Neural cell (in vitro differentiated cells): ENCODE results near the gene ATXN7L1. TPM values are rescaled to one million over a fixed set of nuclear protein-coding genes. Genes with fewer than 3 reads are reported as not detected.

ENCODE experiments used
- H2AFZ ChIP-seq: fragments of 200-600, 300-800 bp; sonication (generic), shearing (Covaris generic); 2 replicates; pipeline ENCODE4 v1.6.0; 2014; ENCODE audit warnings: low read depth, mild to moderate bottlenecking, antibody characterized with exemption, low read length, moderate library complexity
- H3F3A ChIP-seq: fragments of 200-600 bp; shearing (Covaris generic); 2 replicates; pipeline ENCODE4 v1.6.1; 2016; ENCODE audit warnings: mild to moderate bottlenecking, moderate library complexity, mixed read lengths, antibody characterized with exemption, low read length; ENCODE audit not compliant: insufficient read depth, poor library complexity, severe bottlenecking
- H3K27ac ChIP-seq: fragments of 200-600, 300-800 bp; sonication (generic), shearing (Covaris generic); 2 replicates; pipeline ENCODE4 v1.5.1; 2014; ENCODE audit warnings: mild to moderate bottlenecking, low read length, moderate library complexity
- H3K27me3 ChIP-seq: fragments of 300-800, 200-600 bp; sonication (generic), shearing (Covaris generic); 2 replicates; pipeline ENCODE4 v1.6.0; 2014; ENCODE audit warnings: mild to moderate bottlenecking, low read depth, low read length, moderate library complexity; ENCODE audit not compliant: insufficient read depth
- H3K36me3 ChIP-seq: fragments of 300-800, 200-600 bp; sonication (generic), shearing (Covaris generic); 2 replicates; pipeline ENCODE4 v1.5.1; 2014; ENCODE audit warnings: mild to moderate bottlenecking, antibody characterized with exemption, low read length, moderate library complexity; ENCODE audit not compliant: insufficient read depth
- H3K4me2 ChIP-seq: fragments of 300-800, 200-600 bp; sonication (generic), shearing (Covaris generic); 2 replicates; pipeline ENCODE4 v1.6.0; 2014; ENCODE audit warnings: mild to moderate bottlenecking, low read length
- H3K4me3 ChIP-seq: fragments of 300-800, 200-600 bp; sonication (generic), shearing (Covaris generic); 2 replicates; pipeline ENCODE4 v1.5.1; 2014; ENCODE audit warnings: mild to moderate bottlenecking, low read length, moderate library complexity
- H3K79me2 ChIP-seq: fragments of 200-600 bp; shearing (Covaris generic); replicated peaks from 2 replicates; pipeline ENCODE4 v1.6.0; 2014; ENCODE audit warnings: mild to moderate bottlenecking, low read length, moderate library complexity; ENCODE audit not compliant: insufficient read depth
- H3K9ac ChIP-seq: fragments of 300-800, 200-600 bp; sonication (generic), shearing (Covaris generic); 2 replicates; pipeline ENCODE4 v1.6.1; 2016; ENCODE audit warnings: mild to moderate bottlenecking, low read length, mixed read lengths
- H3K9me2 ChIP-seq: fragments of 200-600 bp; shearing (Covaris generic); 2 replicates; pipeline ENCODE4 v1.6.1; 2016; ENCODE audit warnings: mild to moderate bottlenecking, low read length, mixed read lengths; ENCODE audit not compliant: insufficient read depth
- H3K9me3 ChIP-seq: fragments of 200-600, 300-800 bp; sonication (generic), shearing (Covaris generic); 2 replicates; pipeline ENCODE4 v1.6.1; 2016; ENCODE audit warnings: mild to moderate bottlenecking, mixed run types, low read length, moderate library complexity, mixed read lengths
- H4K20me1 ChIP-seq: fragments of 200-600 bp; shearing (Covaris generic); 2 replicates; pipeline ENCODE4 v1.6.1; 2016; ENCODE audit warnings: mild to moderate bottlenecking, mixed run types; ENCODE audit not compliant: insufficient read depth
- CTCF ChIP-seq: fragments of 450-650 bp; IDR thresholded peaks from 2 replicates; pipeline ENCODE4 v1.5.1; 2014; ENCODE audit warnings: antibody characterized with exemption, mild to moderate bottlenecking, moderate library complexity; ENCODE audit not compliant: poor library complexity, severe bottlenecking
- EP300 ChIP-seq: fragments of 450-650 bp; conservative IDR thresholded peaks from 2 replicates; pipeline ENCODE4 v1.6.1; 2014; ENCODE audit warnings: antibody characterized with exemption, mild to moderate bottlenecking, moderate library complexity; ENCODE audit not compliant: poor library complexity, severe bottlenecking
- EZH2 ChIP-seq: fragments of 200-600, 300-800 bp; shearing (Covaris generic), sonication (generic); IDR thresholded peaks from 2 replicates; pipeline ENCODE4 v1.6.1; 2014; ENCODE audit warnings: antibody characterized with exemption, low read length, borderline replicate concordance, mild to moderate bottlenecking; ENCODE audit not compliant: insufficient read depth, poor library complexity, severe bottlenecking
- MXI1 ChIP-seq: fragments of 450-650 bp; conservative IDR thresholded peaks from 2 replicates; pipeline ENCODE4 v1.6.1; 2014; ENCODE audit warnings: antibody characterized with exemption, mild to moderate bottlenecking; ENCODE audit not compliant: poor library complexity, severe bottlenecking
- POLR2AphosphoS5 ChIP-seq: IDR thresholded peaks from 2 replicates; pipeline ENCODE4 v1.6.1; 2012
- RAD21 ChIP-seq: fragments of 450-650 bp; conservative IDR thresholded peaks from 2 replicates; pipeline ENCODE4 v1.6.1; 2014; ENCODE audit warnings: antibody characterized with exemption, mild to moderate bottlenecking, moderate library complexity
- REST ChIP-seq: IDR thresholded peaks from 2 replicates; pipeline ENCODE4 v1.6.1; 2012; ENCODE audit warnings: borderline replicate concordance
- SMC3 ChIP-seq: fragments of 450-650 bp; conservative IDR thresholded peaks from 2 replicates; pipeline ENCODE4 v1.6.1; 2014; ENCODE audit warnings: antibody characterized with exemption, mild to moderate bottlenecking, moderate library complexity; ENCODE audit not compliant: poor library complexity
- TAF1 ChIP-seq: IDR thresholded peaks from 2 replicates; pipeline ENCODE4 v1.6.1; 2012; ENCODE audit warnings: low read depth
- polyA plus RNA-seq: library from polyadenylated mRNA; depleted of rRNA; stranded (reverse); fragments of >200 nt; gene quantifications from 2 replicates; pipeline ENCODE4 v1.2.3, GENCODE V29; 2014

ATXN7L1 gene
- polyA plus RNA-seq, 1 donor from 2014 or later: 4.3 TPM

GRCh38 chr7:105794741-105795729 lies 81.4 kb downstream of the ATXN7L1 start:
- no peaks in the 10 kb centered on the region for H3K79me2 ChIP-seq
- H3K9me3 ChIP-seq: no peaks in the 10 kb centered on the region
- H3K27ac ChIP-seq: no peak overlapping the region
- H3K9ac ChIP-seq: no peak overlapping the region
- no peak overlapping the region for H3K4me3 ChIP-seq
- H3K9me2 ChIP-seq: no peaks in the 10 kb centered on the region
- H2AFZ ChIP-seq: no peak overlapping the region
- H3F3A ChIP-seq: no peaks in the 10 kb centered on the region
- TF ChIP-seq MXI1 (no peak), CTCF (no peak), SMC3 (no peak)
- no peaks in the 10 kb centered on the region for H3K27me3 ChIP-seq
- no peak overlapping the region for H3K4me2 ChIP-seq
- H3K36me3 ChIP-seq: no peaks in the 10 kb centered on the region
- no peaks in the 10 kb centered on the region for H4K20me1 ChIP-seq

GRCh38 chr7:105792488-105793370 lies 83.7 kb downstream of the ATXN7L1 start:
- Histone ChIP-seq H3F3A (no peaks in the 10 kb centered on the region), H3K27me3 (no peaks in the 10 kb centered on the region), H2AFZ (no peak overlapping the region), H3K4me3 (no peak overlapping the region), H3K9me3 (no peaks in the 10 kb centered on the region), H3K4me2 (no peak overlapping the region), H4K20me1 (no peaks in the 10 kb centered on the region), H3K9me2 (no peaks in the 10 kb centered on the region), H3K27ac (no peak overlapping the region), H3K79me2 (no peaks in the 10 kb centered on the region), H3K9ac (no peak overlapping the region), H3K36me3 (no peaks in the 10 kb centered on the region)
- TF ChIP-seq MXI1 (no peak), EZH2 (no peak), RAD21 (no peak), TAF1 (no peak), POLR2AphosphoS5 (no peak), SMC3 (no peak), REST (no peak), CTCF (no peak), EP300 (no peak)
